ENCODE results near the gene IFI30. TPM values are rescaled to one million over a fixed set of nuclear protein-coding genes. Genes with fewer than 3 reads are reported as not detected.
A peak's percentile ranks its signal among the peaks of the same experiment; 100 is the strongest.

Gene IFI30
- polyA plus RNA-seq, 1 of the 3 experiments (the other 2 are of a cell fraction): 11.6 TPM

GRCh38 chr19:18160971-18161635 lies 12.5 kb upstream of the IFI30 start:
- peaks cover 17 to 38% of the 10 kb centered on the region in 2 experiments; a peak in 2 of 4 replicates for H3K4me1 ChIP-seq (ENCODE audit: control insufficient read depth in 1 of 2, insufficient read depth in 2 of 2, low read depth in 1 of 2, low read length in 1 of 2)
- no peaks in the 10 kb centered on the region for H3K9me2 ChIP-seq
- peaks cover 25 to 43% of the 10 kb centered on the region in 2 experiments for H3K36me3 ChIP-seq (replicated peaks in 1 of 2; ENCODE audit: control insufficient read depth in 1 of 2, insufficient read depth in 2 of 2, low read length in 1 of 2)
- DNase-seq: peak; percentile 97
- H3K9me3 ChIP-seq: no peaks in the 10 kb centered on the region
- TF ChIP-seq EZH2phosphoT487 (IDR thresholded peaks at IDR 0.05; ENCODE audit: borderline replicate concordance, low read depth) (no peak), RAD21 (IDR thresholded peaks at IDR 0.05; ENCODE audit: low read length) (peak; percentile 24; the same call in 1 of the 2 replicates), GABPA (IDR thresholded peaks at IDR 0.05; ENCODE audit: low read depth) (no peak), GATA2 (CRISPR knock-in tag; IDR thresholded peaks at IDR 0.05) (no peak), NRF1 (IDR thresholded peaks at IDR 0.05; ENCODE audit: low read depth, low read length) (peak; percentile 32; the same call in 1 of the 2 replicates), SMC3 (IDR thresholded peaks at IDR 0.05; ENCODE audit: low read depth, low read length) (peak; percentile 44; the same call in 1 of the 2 replicates), YY1 (IDR thresholded peaks at IDR 0.05; ENCODE audit: low read depth) (no peak), MXI1 (IDR thresholded peaks at IDR 0.05; ENCODE audit: low read depth, low read length) (no peak)
- TF ChIP-seq, protein P1, sequence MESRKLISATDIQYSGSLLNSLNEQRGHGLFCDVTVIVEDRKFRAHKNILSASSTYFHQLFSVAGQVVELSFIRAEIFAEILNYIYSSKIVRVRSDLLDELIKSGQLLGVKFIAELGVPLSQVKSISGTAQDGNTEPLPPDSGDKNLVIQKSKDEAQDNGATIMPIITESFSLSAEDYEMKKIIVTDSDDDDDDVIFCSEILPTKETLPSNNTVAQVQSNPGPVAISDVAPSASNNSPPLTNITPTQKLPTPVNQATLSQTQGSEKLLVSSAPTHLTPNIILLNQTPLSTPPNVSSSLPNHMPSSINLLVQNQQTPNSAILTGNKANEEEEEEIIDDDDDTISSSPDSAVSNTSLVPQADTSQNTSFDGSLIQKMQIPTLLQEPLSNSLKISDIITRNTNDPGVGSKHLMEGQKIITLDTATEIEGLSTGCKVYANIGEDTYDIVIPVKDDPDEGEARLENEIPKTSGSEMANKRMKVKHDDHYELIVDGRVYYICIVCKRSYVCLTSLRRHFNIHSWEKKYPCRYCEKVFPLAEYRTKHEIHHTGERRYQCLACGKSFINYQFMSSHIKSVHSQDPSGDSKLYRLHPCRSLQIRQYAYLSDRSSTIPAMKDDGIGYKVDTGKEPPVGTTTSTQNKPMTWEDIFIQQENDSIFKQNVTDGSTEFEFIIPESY (IDR thresholded peaks at IDR 0.05; ENCODE audit: borderline replicate concordance, low read depth): no peak
- peak overlapping the region in 1 of 2 experiments; percentile 71; a peak in 2 of 4 replicates for H3K27ac ChIP-seq (ENCODE audit: low read depth in 2 of 2, low read length in 1 of 2)
- H3K4me2 ChIP-seq: peak overlapping the region; percentile 57; the same call in 1 of the 2 replicates
- no peak overlapping the region for H2AFZ ChIP-seq (ENCODE audit: low read depth)
- H3K9ac ChIP-seq: peak overlapping the region; percentile 18; the same call in 1 of the 2 replicates
- CTCF ChIA-PET: interaction anchor here (0.5 to 4.5 kb wide), 32 partner anchors 9 to 250 kb away, joined by 3 to 26 read pairs (median 5); partner anchors contain the start of genes CCDC124, IL12RB1, MPV17L2 and PIK3R2
- POLR2A ChIA-PET: interaction anchor here (0.5 to 1.3 kb wide), 4 partner anchors 10 to 183 kb away, joined by 3 to 5 read pairs (median 3); no protein-coding TSS in a partner anchor
- H4K20me1 ChIP-seq (ENCODE audit: insufficient read depth): no peaks in the 10 kb centered on the region
- no peaks in the 10 kb centered on the region for H3K27me3 ChIP-seq (ENCODE audit: insufficient read depth)
- peak overlapping the region in 1 of 2 experiments; percentile 10; a peak in 1 of 4 replicates for H3K4me3 ChIP-seq (ENCODE audit: low read depth in 2 of 2, low read length in 1 of 2)
- H3F3A ChIP-seq (replicated peaks; ENCODE audit: insufficient read depth): peaks cover 23% of the 10 kb centered on the region
- H3K79me2 ChIP-seq (ENCODE audit: insufficient read depth): peaks cover 15% of the 10 kb centered on the region; the same call in 1 of the 2 replicates
- WGBS (ENCODE audit: low lambda C conversion rate): 9% methylated on average over 9 of the region's 66 CpGs

DNA sequence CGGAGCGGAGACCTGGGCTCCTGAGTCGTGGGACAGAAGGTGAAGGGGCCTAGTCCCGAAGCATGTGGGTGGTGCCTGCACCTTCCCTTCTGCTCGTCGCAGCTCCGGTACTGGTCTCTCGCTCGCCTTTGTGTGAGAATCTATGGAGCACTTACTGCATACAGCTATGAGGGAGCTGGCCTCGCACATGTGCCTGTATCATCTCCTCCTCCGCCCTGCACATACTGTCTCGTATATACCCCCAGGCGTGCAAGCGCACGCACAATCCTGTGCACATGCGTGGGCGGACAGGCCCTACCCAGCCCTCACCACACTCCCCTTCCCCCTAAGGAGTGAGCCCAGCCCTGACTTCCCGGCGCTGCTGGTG lies 12.0 kb upstream of the IFI30 start:
- H3K4me2 ChIP-seq: 0 out of 2 replicates have a peak overlapping the region, but pooled peaks have one; percentile 19
- ChIA-PET CTCF (interaction anchor here (0.5 to 4.5 kb wide), 21 partner anchors 9 to 118 kb away, joined by 3 to 26 read pairs (median 6); partner anchors contain the start of genes IL12RB1 and PIK3R2), POLR2A (interaction anchor here (0.6 to 1.3 kb wide), 3 partner anchors 9 to 65 kb away, joined by 3 to 5 read pairs (median 3); no protein-coding TSS in a partner anchor)
- peaks cover 23% of the 10 kb centered on the region for H3F3A ChIP-seq (replicated peaks; ENCODE audit: insufficient read depth)
- peaks cover 29 to 40% of the 10 kb centered on the region in 2 experiments for H3K36me3 ChIP-seq (replicated peaks in 1 of 2; ENCODE audit: control insufficient read depth in 1 of 2, insufficient read depth in 2 of 2, low read length in 1 of 2)
- H2AFZ ChIP-seq (ENCODE audit: low read depth): no peak overlapping the region
- no peak overlapping the region for H3K4me3 ChIP-seq (ENCODE audit: low read depth in 2 of 2, low read length in 1 of 2)
- no peaks in the 10 kb centered on the region for H3K9me3 ChIP-seq
- H3K4me1 ChIP-seq (ENCODE audit: control insufficient read depth in 1 of 2, insufficient read depth in 2 of 2, low read depth in 1 of 2, low read length in 1 of 2): peaks cover 13 to 33% of the 10 kb centered on the region in 2 experiments; a peak in 2 of 4 replicates
- H3K9ac ChIP-seq: no peak overlapping the region
- H3K27me3 ChIP-seq (ENCODE audit: insufficient read depth): no peaks in the 10 kb centered on the region
- WGBS (ENCODE audit: low lambda C conversion rate): 75% methylated on average over 17 of the region's 19 CpGs
- peak overlapping the region in 1 of 2 experiments; percentile 31; a peak in 1 of 4 replicates for H3K27ac ChIP-seq (ENCODE audit: low read depth in 2 of 2, low read length in 1 of 2)
- no peak for DNase-seq
- H3K9me2 ChIP-seq: no peaks in the 10 kb centered on the region
- H4K20me1 ChIP-seq (ENCODE audit: insufficient read depth): no peaks in the 10 kb centered on the region
- H3K79me2 ChIP-seq (ENCODE audit: insufficient read depth): peaks cover 10% of the 10 kb centered on the region; the same call in 1 of the 2 replicates
- TF ChIP-seq MAX (IDR thresholded peaks at IDR 0.05; ENCODE audit: low read depth): no peak
- TF ChIP-seq, protein P2, sequence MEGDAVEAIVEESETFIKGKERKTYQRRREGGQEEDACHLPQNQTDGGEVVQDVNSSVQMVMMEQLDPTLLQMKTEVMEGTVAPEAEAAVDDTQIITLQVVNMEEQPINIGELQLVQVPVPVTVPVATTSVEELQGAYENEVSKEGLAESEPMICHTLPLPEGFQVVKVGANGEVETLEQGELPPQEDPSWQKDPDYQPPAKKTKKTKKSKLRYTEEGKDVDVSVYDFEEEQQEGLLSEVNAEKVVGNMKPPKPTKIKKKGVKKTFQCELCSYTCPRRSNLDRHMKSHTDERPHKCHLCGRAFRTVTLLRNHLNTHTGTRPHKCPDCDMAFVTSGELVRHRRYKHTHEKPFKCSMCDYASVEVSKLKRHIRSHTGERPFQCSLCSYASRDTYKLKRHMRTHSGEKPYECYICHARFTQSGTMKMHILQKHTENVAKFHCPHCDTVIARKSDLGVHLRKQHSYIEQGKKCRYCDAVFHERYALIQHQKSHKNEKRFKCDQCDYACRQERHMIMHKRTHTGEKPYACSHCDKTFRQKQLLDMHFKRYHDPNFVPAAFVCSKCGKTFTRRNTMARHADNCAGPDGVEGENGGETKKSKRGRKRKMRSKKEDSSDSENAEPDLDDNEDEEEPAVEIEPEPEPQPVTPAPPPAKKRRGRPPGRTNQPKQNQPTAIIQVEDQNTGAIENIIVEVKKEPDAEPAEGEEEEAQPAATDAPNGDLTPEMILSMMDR (IDR thresholded peaks at IDR 0.05): no peak
- TF ChIP-seq IRF3 (IDR thresholded peaks at IDR 0.05; ENCODE audit: low read depth, low read length): no peak
- TF ChIP-seq NFIC (IDR thresholded peaks at IDR 0.05; ENCODE audit: borderline replicate concordance): no peak
- TF ChIP-seq, protein P1 (IDR thresholded peaks at IDR 0.05; ENCODE audit: borderline replicate concordance, low read depth): no peak
- TF ChIP-seq TEAD4 (IDR thresholded peaks at IDR 0.05; ENCODE audit: borderline replicate concordance, insufficient read depth): no peak
- no peak for TF ChIP-seq GABPA (IDR thresholded peaks at IDR 0.05; ENCODE audit: low read depth)
- no peak for TF ChIP-seq POLR2AphosphoS5 (IDR thresholded peaks at IDR 0.05; ENCODE audit: low read depth, low read length)
- no peak for TF ChIP-seq CHD2 (IDR thresholded peaks at IDR 0.05; ENCODE audit: low read length, partially characterized antibody)

Data from SK-N-SH (cell line).